Trophoblast cell (in vitro differentiated cells and primary cell): ENCODE results near the gene EVX2.

Source experiments
- DNase-seq, 2 donors: peaks; one replicate each; pipeline ENCODE4 v3.0.0-alpha.2; 2016
- H2AFZ ChIP-seq: 2 replicates; pipeline ENCODE4 v1.6.1; 2013; ENCODE audit warnings: low read length, moderate library complexity, mild to moderate bottlenecking; ENCODE audit not compliant: insufficient read depth, poor library complexity
- H2AK5ac ChIP-seq: 2 replicates; pipeline ENCODE4 v1.6.1; 2013; ENCODE audit warnings: mild to moderate bottlenecking, low read length
- H2BK120ac ChIP-seq: 2 replicates; pipeline ENCODE4 v1.6.1; 2013; ENCODE audit warnings: low read length, mild to moderate bottlenecking, moderate library complexity; ENCODE audit not compliant: insufficient read depth, poor library complexity
- H2BK12ac ChIP-seq: 2 replicates; pipeline ENCODE4 v1.6.1; 2013; ENCODE audit warnings: mild to moderate bottlenecking, low read length, moderate library complexity
- H2BK5ac ChIP-seq: 2 replicates; pipeline ENCODE4 v1.6.1; 2013; ENCODE audit warnings: low read length, low read depth, moderate library complexity, mild to moderate bottlenecking; ENCODE audit not compliant: poor library complexity
- H3K14ac ChIP-seq: 2 replicates; pipeline ENCODE4 v1.6.1; 2013; ENCODE audit warnings: mild to moderate bottlenecking, low read length
- H3K18ac ChIP-seq: 2 replicates; pipeline ENCODE4 v1.6.1; 2013; ENCODE audit warnings: mild to moderate bottlenecking, low read length
- H3K23ac ChIP-seq: 2 replicates; pipeline ENCODE4 v1.6.1; 2013; ENCODE audit warnings: low read length
- H3K27ac ChIP-seq: 2 replicates; pipeline ENCODE4 v1.5.1; 2013; ENCODE audit warnings: low read depth, mild to moderate bottlenecking, inconsistent platforms, low read length, moderate library complexity
- H3K27me3 ChIP-seq: 2 replicates; pipeline ENCODE4 v1.6.1; 2013; ENCODE audit warnings: inconsistent platforms, mild to moderate bottlenecking, low read length, moderate library complexity; ENCODE audit not compliant: insufficient read depth
- H3K36me3 ChIP-seq, 2 experiments: 1 replicate in 1 of 2; 2 replicates in 1 of 2; pipeline ENCODE4 v1.6.1; 2013; ENCODE audit warnings: low read length in 2 of 2, mild to moderate bottlenecking in 2 of 2, moderate library complexity in 1 of 2; ENCODE audit not compliant: insufficient read depth in 2 of 2, control insufficient read depth in 1 of 2
- H3K4ac ChIP-seq: 2 replicates; pipeline ENCODE4 v1.6.1; 2013; ENCODE audit warnings: low read depth, mild to moderate bottlenecking, low read length, moderate library complexity
- H3K4me1 ChIP-seq, 2 experiments: 1 replicate in 1 of 2; 2 replicates in 1 of 2; pipeline ENCODE4 v1.6.1; 2013; ENCODE audit warnings: low read length in 2 of 2, mild to moderate bottlenecking in 2 of 2, moderate library complexity in 1 of 2; ENCODE audit not compliant: insufficient read depth in 2 of 2, control insufficient read depth in 1 of 2
- H3K4me2 ChIP-seq: 2 replicates; pipeline ENCODE4 v1.6.1; 2013; ENCODE audit warnings: inconsistent platforms, mild to moderate bottlenecking, low read length, moderate library complexity
- H3K4me3 ChIP-seq: 2 replicates; pipeline ENCODE4 v1.5.1; 2013; ENCODE audit warnings: mild to moderate bottlenecking, low read depth, low read length, inconsistent platforms
- H3K79me1 ChIP-seq: one replicate; pipeline ENCODE4 v1.6.1; 2013; ENCODE audit warnings: low read length
- H3K79me2 ChIP-seq: 2 replicates; pipeline ENCODE4 v1.6.1; 2013; ENCODE audit warnings: low read length, mild to moderate bottlenecking; ENCODE audit not compliant: control insufficient read depth, insufficient read depth, poor library complexity
- H3K9ac ChIP-seq: 2 replicates; pipeline ENCODE4 v1.6.1; 2013; ENCODE audit warnings: mild to moderate bottlenecking, low read length
- H3K9me3 ChIP-seq: 2 replicates; pipeline ENCODE4 v1.6.1; 2013; ENCODE audit warnings: low read depth, mild to moderate bottlenecking, control low read depth, inconsistent platforms, low read length; ENCODE audit not compliant: insufficient read depth
- H4K12ac ChIP-seq: 2 replicates; pipeline ENCODE4 v1.6.1; 2013; ENCODE audit warnings: low read depth, mild to moderate bottlenecking, low read length, moderate library complexity
- H4K8ac ChIP-seq: 2 replicates; pipeline ENCODE4 v1.6.1; 2013; ENCODE audit warnings: low read depth, mild to moderate bottlenecking, low read length, moderate library complexity
- H4K91ac ChIP-seq: one replicate; pipeline ENCODE4 v1.6.1; 2013; ENCODE audit warnings: low read depth, mild to moderate bottlenecking, low read length, moderate library complexity
- WGBS: extraction: QIAGEN DNeasy Blood & Tissue Kit; methylation state at CpG from one replicate; pipeline ENCODE4 v1.1.7; 2013; ENCODE audit warnings: missing lambda C conversion rate; ENCODE audit not compliant: insufficient read length, insufficient coverage; ENCODE audit errors: extremely low coverage; 5-methylcytosine and 5-hydroxymethylcytosine counted together

EVX2 gene

DNA sequence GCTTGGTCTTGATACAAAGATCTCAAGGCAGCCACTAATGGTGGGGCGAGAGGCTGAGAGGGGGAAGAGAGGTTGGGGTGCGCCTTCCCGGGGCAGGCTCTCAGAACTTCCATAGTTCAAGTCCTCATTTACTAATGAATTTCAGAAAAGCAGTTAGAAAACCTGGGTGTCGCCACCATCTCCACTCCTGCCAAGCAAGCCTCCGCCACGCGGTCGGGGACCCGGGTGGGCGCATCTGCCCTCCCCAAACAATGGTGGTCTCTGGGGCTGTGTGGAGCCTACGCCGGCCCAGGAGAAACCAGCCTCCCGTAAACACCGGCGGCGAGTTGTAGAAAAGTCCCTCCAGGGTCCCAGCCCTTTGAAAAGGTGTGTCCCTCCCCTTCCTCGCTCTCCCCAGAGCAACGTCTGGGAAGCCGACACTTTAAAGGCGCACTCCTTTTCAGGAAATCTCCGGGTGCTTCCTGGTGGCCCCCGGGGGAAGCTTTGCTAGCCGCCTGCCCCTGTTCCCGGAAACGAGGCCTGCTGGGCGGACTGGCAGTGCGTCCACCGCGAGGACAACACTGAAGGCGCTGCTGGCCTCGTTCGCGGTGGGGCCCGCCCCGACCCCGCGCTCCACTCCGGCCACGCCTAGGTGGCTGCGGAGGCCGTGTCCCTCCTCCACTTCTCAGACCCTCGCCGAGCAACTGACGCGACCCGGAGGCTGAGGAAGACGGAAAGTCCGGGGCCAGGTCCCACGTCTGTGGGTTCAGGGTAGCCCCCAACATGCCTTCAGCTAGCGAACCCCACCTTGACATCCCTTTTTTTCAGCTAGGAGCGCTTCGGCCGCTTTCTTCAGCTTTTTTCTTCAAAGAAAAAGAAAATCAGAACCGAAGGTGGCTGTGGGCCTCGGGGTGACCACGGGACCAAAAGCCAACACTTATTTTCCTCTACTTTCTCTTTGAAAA is 16.8 kb downstream of the EVX2 start:
- peaks cover 9% of the 10 kb centered on the region for H3K9me3 ChIP-seq
- H3K4me3 ChIP-seq, result no peak overlapping the region
- no peak overlapping the region for H2AK5ac ChIP-seq
- no peak overlapping the region for H3K4ac ChIP-seq
- H3K4me1 ChIP-seq, result peaks cover 4 to 5% of the 10 kb centered on the region in 2 experiments
- H4K91ac ChIP-seq, result no peak overlapping the region
- H4K8ac ChIP-seq, result peak overlapping the region; percentile 72
- DNase-seq, result no peak
- H2BK12ac ChIP-seq, result no peak overlapping the region
- no peak overlapping the region for H3K18ac ChIP-seq
- no peak overlapping the region for H2BK120ac ChIP-seq
- no peak overlapping the region for H3K23ac ChIP-seq
- peaks cover 2% of the 10 kb centered on the region for H3K79me1 ChIP-seq
- H4K12ac ChIP-seq, result peak overlapping the region; percentile 26
- WGBS, result no CpG with 5 or more reads among the region's 56 CpGs
- no peaks in the 10 kb centered on the region for H3K36me3 ChIP-seq
- no peak overlapping the region for H3K27ac ChIP-seq
- no peak overlapping the region for H2BK5ac ChIP-seq
- no peak overlapping the region for H3K9ac ChIP-seq
- H2AFZ ChIP-seq, result peak overlapping the region; percentile 48
- peak overlapping the region; percentile 46 for H3K14ac ChIP-seq
- peaks cover 2% of the 10 kb centered on the region for H3K79me2 ChIP-seq
- H3K4me2 ChIP-seq, result peak overlapping the region; percentile 57
- H3K27me3 ChIP-seq, result peaks cover 58% of the 10 kb centered on the region

DNA sequence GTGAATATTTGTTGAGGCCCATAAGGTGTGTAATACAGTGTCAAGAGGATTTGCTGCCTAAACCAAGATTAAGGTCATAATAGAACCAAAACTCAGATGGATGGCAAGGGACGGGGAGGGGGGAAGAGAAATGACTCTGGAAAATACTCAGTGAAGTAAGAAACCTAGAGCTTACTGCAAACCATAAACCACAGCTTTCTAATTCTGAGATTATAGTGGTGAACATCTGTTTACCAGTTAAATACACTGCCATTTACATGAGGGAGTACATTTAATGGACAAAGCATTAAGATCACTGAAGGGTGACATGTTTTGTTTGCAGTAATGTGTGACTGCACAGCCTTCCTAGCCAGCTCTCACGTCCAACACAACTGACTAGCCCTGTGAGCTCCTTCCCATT is 19.8 kb downstream of the EVX2 start:
- Histone ChIP-seq H3K4ac (no peak overlapping the region), H3K14ac (no peak overlapping the region), H3K9ac (no peak overlapping the region), H2AFZ (no peak overlapping the region), H2BK5ac (no peak overlapping the region), H4K8ac (no peak overlapping the region), H2AK5ac (no peak overlapping the region), H3K4me2 (no peak overlapping the region), H3K4me1 (peaks cover 4 to 5% of the 10 kb centered on the region in 2 experiments), H3K4me3 (no peak overlapping the region), H4K12ac (no peak overlapping the region), H2BK120ac (no peak overlapping the region), H2BK12ac (no peak overlapping the region), H3K36me3 (no peaks in the 10 kb centered on the region), H3K23ac (no peak overlapping the region), H3K18ac (no peak overlapping the region), H4K91ac (no peak overlapping the region), H3K27ac (no peak overlapping the region), H3K79me2 (peaks cover 2% of the 10 kb centered on the region), H3K9me3 (peaks cover 5% of the 10 kb centered on the region), H3K79me1 (peaks cover 2% of the 10 kb centered on the region), H3K27me3 (peaks cover 30% of the 10 kb centered on the region)
- DNase-seq, result no peak
- WGBS, result no CpG with 5 or more reads among the region's 2 CpGs

- Histone ChIP-seq H3K18ac (no peak overlapping the region), H2AK5ac (no peak overlapping the region), H3K9me3 (no peaks in the 10 kb centered on the region), H3K4me2 (no peak overlapping the region), H3K9ac (no peak overlapping the region), H2BK12ac (no peak overlapping the region), H3K4ac (no peak overlapping the region), H4K12ac (no peak overlapping the region), H3K79me2 (no peaks in the 10 kb centered on the region), H3K79me1 (no peaks in the 10 kb centered on the region), H3K4me3 (no peak overlapping the region), H3K27ac (no peak overlapping the region), H4K8ac (no peak overlapping the region), H3K27me3 (no peaks in the 10 kb centered on the region), H3K23ac (no peak overlapping the region), H3K4me1 (no peaks in the 10 kb centered on the region), H2AFZ (no peak overlapping the region), H3K14ac (no peak overlapping the region), H4K91ac (no peak overlapping the region), H2BK120ac (no peak overlapping the region), H2BK5ac (no peak overlapping the region), H3K36me3 (no peaks in the 10 kb centered on the region)
- no CpG with 5 or more reads among the region's 1 CpG for WGBS
- DNase-seq, result no peak
Observed at GRCh38 chr2:176056406-176056805, 27.4 kb downstream of the EVX2 start.

- Histone ChIP-seq H3K9me3 (peaks cover 1% of the 10 kb centered on the region), H3K14ac (no peak overlapping the region), H3K4me1 (peaks cover 0 to 2% of the 10 kb centered on the region in 2 experiments), H4K91ac (no peak overlapping the region), H2BK5ac (no peak overlapping the region), H3K79me2 (no peaks in the 10 kb centered on the region), H3K4ac (no peak overlapping the region), H3K23ac (no peak overlapping the region), H2BK12ac (no peak overlapping the region), H3K27me3 (no peaks in the 10 kb centered on the region), H3K27ac (no peak overlapping the region), H4K8ac (no peak overlapping the region), H3K18ac (no peak overlapping the region), H4K12ac (no peak overlapping the region), H3K36me3 (no peaks in the 10 kb centered on the region), H3K4me2 (no peak overlapping the region), H2AK5ac (no peak overlapping the region), H3K4me3 (no peak overlapping the region), H2AFZ (no peak overlapping the region), H3K79me1 (peaks cover 3% of the 10 kb centered on the region), H2BK120ac (no peak overlapping the region), H3K9ac (no peak overlapping the region)
- no CpG with 5 or more reads among the region's 3 CpGs for WGBS
- DNase-seq, result no peak
Observed at GRCh38 chr2:176039375-176039774, 44.4 kb downstream of the EVX2 start.
